ENCODE results near the gene S100A5.

S100A5 gene

GRCh38 chr1:153547560-153548551, 7.1 kb upstream of the S100A5 start:
- no peak for DNase-seq (ENCODE audit: low read depth in 2 of 2)

GRCh38 chr1:153546796-153547559, 6.2 kb upstream of the S100A5 start:
- DNase-seq (ENCODE audit: low read depth in 2 of 2): no peak

GRCh38 chr1:153546371-153546770, 5.6 kb upstream of the S100A5 start:
- DNase-seq (ENCODE audit: low read depth in 2 of 2): no peak

GRCh38 chr1:153545067-153546055, 4.6 kb upstream of the S100A5 start, which contains the start of gene S100A4:
Gene S100A4 (minus strand): TSS chr1:153545806. CDS start chr1:153544794, 1,012 bp downstream.
- peak; percentile 79 to 85 for DNase-seq (ENCODE audit: low read depth in 2 of 2)

GRCh38 chr1:153544453-153545066, 3.8 kb upstream of the S100A5 start:
- DNase-seq (ENCODE audit: low read depth in 2 of 2): no peak

GRCh38 chr1:153543736-153544135, 3.0 kb upstream of the S100A5 start:
- DNase-seq (ENCODE audit: low read depth in 2 of 2): no peak

- no peak for DNase-seq (ENCODE audit: low read depth in 2 of 2)
These were observed 2.4 kb upstream of the S100A5 start for GRCh38 chr1:153542956-153543711.

- no peak for DNase-seq (ENCODE audit: low read depth in 2 of 2)
These were observed 1.2 kb upstream of the S100A5 start for GRCh38 chr1:153541641-153542590.

GRCh38 chr1:153539395-153540093, 1.2 kb downstream of the S100A5 start:
- DNase-seq (ENCODE audit: low read depth in 2 of 2): no peak

- DNase-seq (ENCODE audit: low read depth in 2 of 2): no peak
These were observed 2.4 kb downstream of the S100A5 start for GRCh38 chr1:153538315-153538821.

GRCh38 chr1:153537376-153537730, 3.4 kb downstream of the S100A5 start:
- DNase-seq (ENCODE audit: low read depth in 2 of 2): no peak

- no peak for DNase-seq (ENCODE audit: low read depth in 2 of 2)
These were observed 3.9 kb downstream of the S100A5 start for GRCh38 chr1:153536671-153537375.

GRCh38 chr1:153536012-153536670, 4.6 kb downstream of the S100A5 start:
- DNase-seq (ENCODE audit: low read depth in 2 of 2): peak; percentile 68 to 75

- no peak for DNase-seq (ENCODE audit: low read depth in 2 of 2)
These were observed 5.3 kb downstream of the S100A5 start, which contains the start of gene S100A6 for GRCh38 chr1:153535242-153536011. Gene S100A6 (minus strand): TSS chr1:153535991. CDS start chr1:153535339, 652 bp downstream.

- DNase-seq (ENCODE audit: low read depth in 2 of 2): no peak
These were observed 5.9 kb downstream of the S100A5 start for GRCh38 chr1:153534925-153535241.

GRCh38 chr1:153534226-153534924, 6.4 kb downstream of the S100A5 start:
- DNase-seq (ENCODE audit: low read depth in 2 of 2): no peak
